T-cell (primary cell): ENCODE results near the gene IMMP2L. TPM values are rescaled to one million over a fixed set of nuclear protein-coding genes. Genes with fewer than 3 reads are reported as not detected.

Experiments
- ATAC-seq, 4 experiments: fragments of 200-7000 bp in 3 of 4; fragments of 150-1000 bp in 1 of 4; cut with Tn5 transposase; replicated peaks in 1 of 4; 1 replicate in 3 of 4; 2 replicates in 1 of 4; pipeline ENCODE4 v1.10.0; 2021; ENCODE audit warnings: moderate library complexity in 3 of 4, mild to moderate bottlenecking in 2 of 4, moderate number of reproducible peaks in 1 of 4
- CTCF ChIA-PET, 2 donors: fragments of 300-600 bp; sonication (Branson Sonifier 250); formaldehyde crosslinking; loops; one replicate each; lab custom pipeline; 2022; ENCODE audit warnings: antibody characterized with exemption in 2 of 2; lab: Charles Lee
- POLR2A ChIA-PET, 2 donors: fragments of 300-600 bp; sonication (Branson Sonifier 250); formaldehyde crosslinking; loops; one replicate each; lab custom pipeline; 2022; ENCODE audit warnings: antibody characterized with exemption in 2 of 2; lab: Charles Lee
- DNase-seq, 35 experiments: peaks; one replicate each; pipeline versions ENCODE4 v3.0.0 to v3.0.0-alpha.2; 2013 to 2023
- H3K27ac ChIP-seq: one replicate; pipeline ENCODE4 v1.5.1; 2013; ENCODE audit warnings: low read length
- H3K27me3 ChIP-seq, 2 experiments: replicated peaks in 1 of 2; 1 replicate in 1 of 2; 2 replicates in 1 of 2; pipeline versions ENCODE4 v1.6.1 to v1.7.0; 2013; ENCODE audit warnings: low read length in 1 of 2, mixed read lengths in 1 of 2; ENCODE audit not compliant: control insufficient read depth in 2 of 2, insufficient read depth in 2 of 2; ENCODE audit errors: extremely low read depth in 1 of 2
- H3K36me3 ChIP-seq, 2 donors: 1 replicate in 1 of 2; 2 replicates in 1 of 2; pipeline versions ENCODE4 v1.6.1 to v1.7.0; 2013; ENCODE audit warnings: low read length in 1 of 2; ENCODE audit not compliant: control insufficient read depth in 2 of 2, insufficient read depth in 1 of 2; ENCODE audit errors: extremely low read depth in 1 of 2
- H3K4me1 ChIP-seq, 2 experiments: 1 replicate in 1 of 2; 2 replicates in 1 of 2; pipeline versions ENCODE4 v1.6.1 to v1.7.0; 2013; ENCODE audit warnings: low read length in 2 of 2, mixed read lengths in 1 of 2; ENCODE audit not compliant: insufficient read depth in 2 of 2, control insufficient read depth in 1 of 2; ENCODE audit errors: extremely low read depth in 1 of 2
- H3K4me3 ChIP-seq, 2 donors: 1 replicate in 1 of 2; 2 replicates in 1 of 2; pipeline versions ENCODE4 v1.5.1 to v1.7.0; 2013; ENCODE audit warnings: mild to moderate bottlenecking in 2 of 2, low read length in 1 of 2, moderate library complexity in 1 of 2; ENCODE audit not compliant: control insufficient read depth in 1 of 2; ENCODE audit errors: extremely low read depth in 1 of 2
- H3K9me3 ChIP-seq: 2 replicates; pipeline ENCODE4 v1.7.0; 2013
- H3K27ac Mint-ChIP-seq, 2 donors: one replicate each; pipeline ENCODE4 v1.8.0; 2020 to 2021; ENCODE audit warnings: mild to moderate bottlenecking in 2 of 2, mixed read lengths in 2 of 2
- H3K27me3 Mint-ChIP-seq, 2 donors: one replicate each; pipeline ENCODE4 v1.8.0; 2021 to 2022; ENCODE audit warnings: mixed read lengths in 2 of 2
- H3K36me3 Mint-ChIP-seq: one replicate; pipeline ENCODE4 v1.8.0; 2021; ENCODE audit warnings: mixed read lengths
- H3K4me1 Mint-ChIP-seq, 3 donors: one replicate each; pipeline ENCODE4 v1.8.0; 2020 to 2022; ENCODE audit warnings: mixed read lengths in 3 of 3, mild to moderate bottlenecking in 1 of 3
- H3K4me3 Mint-ChIP-seq, 3 donors: one replicate each; pipeline ENCODE4 v1.8.0; 2020 to 2022; ENCODE audit warnings: mild to moderate bottlenecking in 3 of 3, mixed read lengths in 3 of 3, moderate library complexity in 3 of 3
- H3K9me3 Mint-ChIP-seq, 3 donors: one replicate each; pipeline ENCODE4 v1.8.0; 2020 to 2022; ENCODE audit warnings: mixed read lengths in 3 of 3
- WGBS: methylation state at CpG from one replicate; pipeline ENCODE4 v1.1.5; 2013; ENCODE audit warnings: missing lambda C conversion rate; ENCODE audit not compliant: insufficient coverage; 5-methylcytosine and 5-hydroxymethylcytosine counted together
- total RNA-seq, 35 experiments: library from RNA in 6 of 35; stranded (reverse) in 6 of 35; fragments of 120-200 nt in 1 of 35; gene quantifications; one replicate each; pipeline versions ENCODE4 v1.2.1 to v1.2.4 and lab custom pipeline; 2013 to 2026

The IMMP2L gene
- total RNA-seq, 5 donors from 2014 or later (not counting 1 experiment from before 2014, with no cell fraction given), result 14.1 to 27.3 (median 21.7) TPM

DNA sequence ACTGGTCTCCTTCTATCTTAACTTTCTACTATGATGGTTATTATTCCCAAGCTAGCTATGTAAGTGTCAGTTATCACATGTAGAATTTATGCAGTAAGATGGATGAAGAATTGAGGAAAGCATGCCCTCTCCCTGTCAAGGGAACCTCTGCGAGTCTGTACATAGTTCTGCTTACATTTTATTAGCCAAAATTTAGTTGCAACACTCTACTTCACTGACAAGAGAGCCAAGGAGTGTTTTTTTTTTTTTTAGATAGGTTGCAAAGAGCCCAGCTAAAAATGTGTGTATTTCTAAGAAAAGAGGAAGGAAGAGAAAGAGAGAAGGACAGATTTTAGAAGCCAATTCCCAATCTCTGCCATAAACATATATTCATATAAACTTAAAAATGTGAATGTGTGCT, 829.1 kb downstream of the IMMP2L start:
- WGBS, result no CpG with 5 or more reads among the region's 1 CpG
- peaks cover 10% of the 10 kb centered on the region for H3K36me3 Mint-ChIP-seq
- ATAC-seq (no peak), DNase-seq (no peak)
- no peaks in the 10 kb centered on the region for H3K4me1 ChIP-seq
- H3K9me3 ChIP-seq, result no peaks in the 10 kb centered on the region
- no peak overlapping the region for H3K4me3 ChIP-seq
- no peak overlapping the region for H3K4me3 Mint-ChIP-seq
- no peak overlapping the region for H3K27ac Mint-ChIP-seq
- no peaks in the 10 kb centered on the region for H3K36me3 ChIP-seq
- no peaks in the 10 kb centered on the region for H3K27me3 ChIP-seq
- H3K4me1 Mint-ChIP-seq, result peaks cover 2 to 8% (median 3%) of the 10 kb centered on the region in 3 donors
- H3K27me3 Mint-ChIP-seq, result no peaks in the 10 kb centered on the region
- ChIA-PET CTCF (no interaction called here), POLR2A (no interaction called here)
- H3K27ac ChIP-seq, result no peak overlapping the region
- peaks cover 3 to 19% (median 4%) of the 10 kb centered on the region in 3 donors for H3K9me3 Mint-ChIP-seq

DNA sequence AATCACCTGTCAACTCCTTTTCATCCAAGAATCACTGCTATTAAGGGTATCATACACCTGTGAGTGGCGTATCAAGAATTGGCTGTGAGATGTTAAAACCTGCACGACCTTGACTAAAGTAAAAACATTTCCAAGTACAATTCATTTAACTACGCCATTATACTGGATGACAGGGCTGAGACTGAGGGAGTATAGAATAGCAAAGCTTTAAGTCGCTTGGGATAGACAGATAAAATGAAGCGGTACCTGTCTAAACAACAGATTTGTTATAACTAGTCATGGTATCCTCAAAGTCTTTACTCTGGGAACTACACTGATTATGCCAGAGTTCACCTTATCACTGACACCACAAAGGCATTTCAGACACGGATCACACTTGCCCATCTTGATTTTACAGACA, 837.5 kb downstream of the IMMP2L start:
- ATAC-seq, result no peak
- Histone ChIP-seq H3K36me3 (no peaks in the 10 kb centered on the region), H3K4me1 (no peaks in the 10 kb centered on the region), H3K27me3 (no peaks in the 10 kb centered on the region), H3K4me3 (no peak overlapping the region), H3K9me3 (no peaks in the 10 kb centered on the region), H3K27ac (no peak overlapping the region)
- Mint-ChIP-seq H3K36me3 (peaks cover 3% of the 10 kb centered on the region), H3K4me3 (no peak overlapping the region), H3K27ac (no peak overlapping the region), H3K9me3 (no peaks in the 10 kb centered on the region), H3K4me1 (no peaks in the 10 kb centered on the region), H3K27me3 (no peaks in the 10 kb centered on the region)
- ChIA-PET CTCF (interaction anchor here in 1 of 2 donors (0.7 kb wide), 1 partner anchor 259 kb away, joined by 3 read pairs; no protein-coding TSS in a partner anchor), POLR2A (no interaction called here)
- WGBS, result no CpG with 5 or more reads among the region's 6 CpGs
- DNase-seq, result no peak

DNA sequence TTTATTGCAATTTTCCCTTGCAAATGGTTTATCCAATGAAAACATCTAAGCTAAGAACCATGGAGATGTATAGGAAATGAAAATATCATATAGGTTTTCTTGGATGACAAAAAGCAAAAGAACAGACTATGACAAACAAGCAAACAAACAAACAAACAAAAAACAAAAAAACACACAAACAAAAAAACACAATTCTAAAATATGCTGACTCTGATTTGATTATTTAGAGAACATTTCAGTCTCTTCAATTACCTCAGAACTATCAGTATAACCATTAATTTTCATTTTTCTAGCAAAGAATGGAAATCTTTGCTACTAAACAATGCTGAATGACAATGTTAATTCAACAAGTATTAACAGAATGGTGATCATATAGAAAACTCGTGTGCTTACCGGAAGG, 840.9 kb downstream of the IMMP2L start:
- H3K27ac Mint-ChIP-seq, result no peak overlapping the region
- H3K27ac ChIP-seq, result no peak overlapping the region
- H3K4me1 ChIP-seq, result no peaks in the 10 kb centered on the region
- no peak overlapping the region for H3K4me3 ChIP-seq
- ChIA-PET CTCF (interaction anchor here in 1 of 2 donors (0.7 kb wide), 1 partner anchor 490 kb away, joined by 5 read pairs; no protein-coding TSS in a partner anchor), POLR2A (no interaction called here)
- H3K27me3 Mint-ChIP-seq, result no peaks in the 10 kb centered on the region
- H3K9me3 ChIP-seq, result no peaks in the 10 kb centered on the region
- H3K36me3 Mint-ChIP-seq, result peaks cover 5% of the 10 kb centered on the region
- DNase-seq, result no peak
- peaks cover 0 to 5% (median 2%) of the 10 kb centered on the region in 3 donors for H3K9me3 Mint-ChIP-seq
- no peak for ATAC-seq
- H3K27me3 ChIP-seq, result no peaks in the 10 kb centered on the region
- H3K4me3 Mint-ChIP-seq, result no peak overlapping the region
- no peaks in the 10 kb centered on the region for H3K36me3 ChIP-seq
- H3K4me1 Mint-ChIP-seq, result no peaks in the 10 kb centered on the region
- WGBS, result 100% methylated on average over 1 of the region's 2 CpGs

DNA sequence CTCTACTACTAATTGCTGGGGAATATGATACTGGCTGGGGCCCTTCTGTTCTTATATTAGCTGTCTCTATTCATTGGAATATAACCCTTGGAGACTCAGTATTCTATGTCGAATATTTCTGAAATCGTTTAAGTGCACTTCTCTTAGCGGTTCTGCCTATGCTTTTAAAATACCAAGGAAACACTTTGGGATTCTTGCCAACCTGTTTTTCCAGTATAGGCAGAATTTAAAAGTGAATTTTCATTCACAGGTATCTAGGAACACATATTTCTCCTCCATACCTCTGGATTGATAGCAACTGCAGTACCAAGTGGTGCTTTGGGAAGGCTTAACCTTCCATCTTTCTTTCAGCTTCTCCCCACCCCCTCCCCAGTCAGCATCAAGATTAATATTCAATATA, 841.7 kb downstream of the IMMP2L start:
- no peaks in the 10 kb centered on the region for H3K4me1 Mint-ChIP-seq
- H3K4me1 ChIP-seq, result no peaks in the 10 kb centered on the region
- H3K9me3 Mint-ChIP-seq, result peaks cover 0 to 6% (median 2%) of the 10 kb centered on the region in 3 donors
- DNase-seq (no peak), ATAC-seq (no peak)
- WGBS, result 90% methylated on average over 2 of the region's 3 CpGs
- no peak overlapping the region for H3K4me3 Mint-ChIP-seq
- POLR2A ChIA-PET, result no interaction called here
- H3K27ac Mint-ChIP-seq, result no peak overlapping the region
- no peaks in the 10 kb centered on the region for H3K27me3 ChIP-seq
- peaks cover 5% of the 10 kb centered on the region for H3K36me3 Mint-ChIP-seq
- CTCF ChIA-PET, result interaction anchor here in 1 of 2 donors (0.7 kb wide), 1 partner anchor 491 kb away, joined by 5 read pairs; no protein-coding TSS in a partner anchor
- H3K4me3 ChIP-seq, result no peak overlapping the region
- no peaks in the 10 kb centered on the region for H3K27me3 Mint-ChIP-seq
- no peak overlapping the region for H3K27ac ChIP-seq
- H3K36me3 ChIP-seq, result no peaks in the 10 kb centered on the region
- no peaks in the 10 kb centered on the region for H3K9me3 ChIP-seq

DNA sequence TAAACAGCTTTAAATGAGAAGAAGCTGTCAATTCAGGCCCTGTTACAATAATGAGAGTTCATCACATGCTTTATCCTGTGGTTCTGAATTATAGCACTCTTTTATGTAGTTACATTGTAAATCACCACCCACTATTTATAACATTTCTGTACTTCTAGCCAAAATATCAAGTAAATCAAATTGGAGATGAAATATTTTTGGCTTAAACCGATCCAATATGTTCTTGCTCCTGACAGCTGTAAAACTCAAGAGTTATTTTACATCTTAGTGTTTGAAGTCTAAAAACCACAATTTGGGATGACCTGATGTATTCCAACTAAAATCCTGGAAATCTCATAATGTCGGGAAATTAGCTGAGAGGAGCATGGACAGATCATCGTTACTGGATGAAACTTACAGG, 842.6 kb downstream of the IMMP2L start:
- 100% methylated on average over 2 of the region's 3 CpGs for WGBS
- H3K27me3 Mint-ChIP-seq, result no peaks in the 10 kb centered on the region
- peaks cover 5% of the 10 kb centered on the region for H3K36me3 Mint-ChIP-seq
- Histone ChIP-seq H3K36me3 (no peaks in the 10 kb centered on the region), H3K9me3 (no peaks in the 10 kb centered on the region), H3K4me1 (no peaks in the 10 kb centered on the region), H3K27ac (no peak overlapping the region), H3K27me3 (no peaks in the 10 kb centered on the region), H3K4me3 (no peak overlapping the region)
- no peak overlapping the region for H3K27ac Mint-ChIP-seq
- ChIA-PET CTCF (no interaction called here), POLR2A (no interaction called here)
- ATAC-seq, result no peak
- DNase-seq, result no peak
- no peaks in the 10 kb centered on the region for H3K4me1 Mint-ChIP-seq
- peaks cover 0 to 9% (median 2%) of the 10 kb centered on the region in 3 donors for H3K9me3 Mint-ChIP-seq
- no peak overlapping the region for H3K4me3 Mint-ChIP-seq

DNA sequence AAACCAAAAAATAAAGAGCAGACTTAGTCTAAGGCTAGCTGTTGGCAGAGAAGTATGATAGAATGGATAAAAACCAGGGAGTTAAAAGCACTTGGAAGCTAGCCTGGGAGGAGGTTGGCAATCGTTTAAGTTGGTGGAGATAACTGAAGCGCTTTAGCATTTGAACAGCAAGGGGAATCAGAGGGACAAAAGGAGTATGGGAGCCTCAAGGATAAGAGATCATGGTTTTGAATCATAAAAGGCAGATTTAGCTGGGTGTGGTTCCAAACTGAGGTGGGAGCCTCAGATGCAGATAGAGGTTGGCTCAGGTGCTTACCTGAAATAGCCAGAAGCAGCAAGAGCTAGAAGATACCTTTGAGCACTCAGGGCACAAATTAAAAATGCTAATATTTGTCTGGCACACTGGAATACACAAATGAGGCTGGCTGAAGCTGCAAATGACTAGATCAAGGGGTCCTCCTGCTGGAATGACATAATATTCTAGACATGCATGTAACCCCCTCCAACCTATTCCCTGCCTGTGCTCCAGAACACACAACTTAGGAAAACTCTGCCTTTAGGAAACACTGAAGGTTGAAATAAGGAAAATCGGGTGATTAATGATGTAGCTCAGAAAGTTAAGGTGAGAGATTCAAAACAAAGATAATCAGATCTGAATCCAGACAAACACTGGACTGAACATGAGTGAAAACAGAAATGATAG, 843.6 kb downstream of the IMMP2L start:
- ATAC-seq (no peak), DNase-seq (no peak)
- no peak overlapping the region for H3K4me3 ChIP-seq
- no peaks in the 10 kb centered on the region for H3K27me3 ChIP-seq
- ChIA-PET CTCF (no interaction called here), POLR2A (no interaction called here)
- H3K9me3 ChIP-seq, result no peaks in the 10 kb centered on the region
- Mint-ChIP-seq H3K36me3 (peaks cover 5% of the 10 kb centered on the region), H3K27ac (peak overlapping the region in 1 of 2 donors; percentile 19), H3K4me1 (no peaks in the 10 kb centered on the region), H3K27me3 (no peaks in the 10 kb centered on the region), H3K9me3 (peaks cover 0 to 9% (median 2%) of the 10 kb centered on the region in 3 donors), H3K4me3 (no peak overlapping the region)
- no peaks in the 10 kb centered on the region for H3K36me3 ChIP-seq
- WGBS, result 79% methylated on average over 3 of the region's 3 CpGs
- no peak overlapping the region for H3K27ac ChIP-seq
- H3K4me1 ChIP-seq, result no peaks in the 10 kb centered on the region
